EH (cell line): ENCODE results near the gene VEGFA.

Source experiments
- DNase-seq: peaks from one replicate; pipeline ENCODE4 v3.0.0-alpha.2; 2015; ENCODE audit warnings: low read depth

VEGFA gene

DNA sequence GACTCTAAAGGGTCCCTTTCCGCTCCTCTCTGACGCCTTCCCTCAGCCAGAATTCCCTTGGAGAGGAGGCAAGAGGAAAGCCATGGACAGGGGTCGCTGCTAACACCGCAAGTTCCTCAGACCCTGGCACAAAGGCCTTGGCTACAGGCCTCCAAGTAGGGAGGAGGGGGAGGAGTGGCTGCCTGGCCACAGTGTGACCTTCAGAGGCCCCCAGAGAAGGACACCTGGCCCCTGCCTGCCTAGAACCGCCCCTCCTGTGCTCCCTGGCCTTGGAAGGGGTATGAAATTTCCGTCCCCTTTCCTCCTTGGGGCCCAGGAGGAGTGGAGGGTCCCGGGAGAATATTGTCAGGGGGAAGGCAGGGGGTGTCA is 2.7 kb downstream of the VEGFA start:
- DNase-seq: peak; percentile 34

DNA sequence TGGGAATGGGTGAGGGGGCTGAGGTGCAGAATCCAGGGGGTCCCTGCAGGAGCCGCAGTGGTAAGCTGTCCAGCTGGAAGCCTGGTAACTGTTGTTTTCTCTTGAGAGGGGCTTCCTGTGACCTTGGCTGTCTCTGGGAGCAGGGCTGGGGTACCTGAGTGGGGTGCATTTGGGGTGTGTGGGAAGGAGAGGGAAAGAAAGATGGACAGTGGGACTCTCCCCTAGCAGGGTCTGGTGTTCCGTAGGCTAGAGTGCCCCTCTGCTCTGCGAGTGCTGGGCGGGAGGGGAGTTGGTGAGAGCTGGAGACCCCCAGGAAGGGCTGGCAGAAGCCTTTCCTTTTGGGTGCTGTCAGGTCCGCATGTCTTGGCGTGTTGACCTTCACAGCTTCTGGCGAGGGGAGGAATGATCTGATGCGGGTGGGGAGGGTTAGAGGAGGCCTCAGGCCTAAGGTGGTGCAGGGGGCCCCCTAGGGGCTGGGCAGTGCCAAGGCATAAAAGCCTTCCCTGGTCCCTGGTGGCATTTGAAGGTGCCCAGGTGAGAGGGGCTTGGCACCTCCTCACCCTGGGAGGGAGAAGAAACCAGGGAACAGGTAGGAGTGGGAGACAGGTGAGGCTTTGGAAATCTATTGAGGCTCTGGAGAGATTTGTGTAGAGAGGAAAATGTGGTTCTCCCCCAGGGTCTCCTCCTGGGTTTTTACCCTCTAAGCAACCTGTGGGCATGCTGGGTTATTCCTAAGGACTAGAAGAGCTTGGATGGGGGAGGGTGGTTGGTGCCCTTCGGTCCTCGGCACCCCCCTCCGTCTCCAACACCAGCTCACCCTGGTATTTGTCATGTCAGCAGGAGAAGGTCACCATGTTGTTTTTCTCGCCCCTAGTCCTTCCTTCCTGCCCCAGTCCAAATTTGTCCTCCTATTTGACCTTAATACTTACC is 3.3 kb downstream of the VEGFA start:
- peak; percentile 61 for DNase-seq

DNA sequence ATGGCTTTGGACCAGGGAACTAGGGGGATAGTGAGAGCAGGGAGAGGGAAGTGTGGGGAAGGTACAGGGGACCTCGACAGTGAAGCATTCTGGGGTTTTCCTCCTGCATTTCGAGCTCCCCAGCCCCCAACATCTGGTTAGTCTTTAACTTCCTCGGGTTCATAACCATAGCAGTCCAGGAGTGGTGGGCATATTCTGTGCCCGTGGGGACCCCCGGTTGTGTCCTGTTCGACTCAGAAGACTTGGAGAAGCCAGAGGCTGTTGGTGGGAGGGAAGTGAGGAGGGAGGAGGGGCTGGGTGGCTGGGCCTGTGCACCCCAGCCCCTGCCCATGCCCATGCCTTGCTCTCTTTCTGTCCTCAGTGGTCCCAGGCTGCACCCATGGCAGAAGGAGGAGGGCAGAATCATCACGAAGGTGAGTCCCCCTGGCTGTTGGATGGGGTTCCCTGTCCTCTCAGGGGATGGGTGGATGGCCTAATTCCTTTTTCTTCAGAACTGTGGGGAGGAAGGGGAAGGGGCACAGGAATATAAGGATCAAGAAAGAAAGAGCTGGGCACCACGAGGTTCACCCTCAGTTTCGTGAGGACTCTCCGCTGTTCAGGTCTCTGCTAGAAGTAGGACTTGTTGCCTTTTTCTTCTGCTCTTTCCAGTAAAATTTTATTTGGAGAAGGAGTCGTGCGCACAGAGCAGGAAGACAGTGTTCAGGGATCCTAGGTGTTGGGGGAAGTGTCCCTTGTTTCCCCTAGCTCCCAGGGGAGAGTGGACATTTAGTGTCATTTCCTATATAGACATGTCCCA is 4.2 kb downstream of the VEGFA start:
- no peak for DNase-seq

DNA sequence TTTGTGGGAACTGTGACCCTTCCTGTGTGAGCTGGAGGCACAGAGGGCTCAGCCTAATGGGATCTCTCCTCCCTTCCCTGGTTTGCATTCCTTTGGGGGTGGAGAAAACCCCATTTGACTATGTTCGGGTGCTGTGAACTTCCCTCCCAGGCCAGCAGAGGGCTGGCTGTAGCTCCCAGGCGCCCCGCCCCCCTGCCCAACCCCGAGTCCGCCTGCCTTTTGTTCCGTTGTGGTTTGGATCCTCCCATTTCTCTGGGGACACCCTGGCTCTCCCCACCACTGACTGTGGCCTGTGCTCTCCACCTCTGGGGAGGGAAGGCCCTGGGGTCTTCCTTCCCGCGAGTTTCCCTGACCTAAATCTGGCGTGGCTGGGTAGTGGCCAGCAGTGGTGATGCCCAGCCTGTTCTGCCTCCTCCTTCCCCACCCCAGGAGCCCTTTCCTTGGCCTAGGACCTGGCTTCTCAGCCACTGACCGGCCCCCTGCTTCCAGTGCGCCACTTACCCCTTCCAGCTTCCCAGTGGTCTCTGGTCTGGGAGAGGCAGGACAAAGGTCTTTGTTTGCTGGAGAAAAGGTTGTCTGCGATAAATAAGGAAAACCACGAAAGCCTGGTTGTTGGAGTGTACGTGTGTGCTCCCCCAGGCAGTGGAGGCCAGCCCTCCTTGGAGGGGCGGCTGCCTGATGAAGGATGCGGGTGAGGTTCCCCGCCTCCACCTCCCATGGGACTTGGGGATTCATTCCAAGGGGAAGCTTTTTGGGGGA is 4.9 kb downstream of the VEGFA start:
- DNase-seq: peak; percentile 83

DNA sequence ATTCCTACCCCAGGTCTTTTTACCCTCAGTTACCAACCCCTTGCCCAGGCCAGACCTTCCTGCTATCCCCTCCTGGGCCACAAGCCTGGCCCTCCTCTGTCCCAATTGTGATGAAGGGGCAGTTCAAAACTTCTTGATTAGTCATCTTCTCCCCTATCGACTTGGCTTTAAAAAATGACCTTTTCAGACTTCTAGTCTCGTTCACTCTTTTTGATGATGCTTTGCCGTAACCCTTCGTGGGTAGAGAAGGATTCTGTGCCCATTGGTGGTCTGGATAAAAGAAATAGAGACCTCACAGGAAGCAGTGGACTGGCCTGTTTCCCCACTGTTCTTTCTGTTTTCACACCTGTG is 5.5 kb downstream of the VEGFA start:
- no peak for DNase-seq

DNA sequence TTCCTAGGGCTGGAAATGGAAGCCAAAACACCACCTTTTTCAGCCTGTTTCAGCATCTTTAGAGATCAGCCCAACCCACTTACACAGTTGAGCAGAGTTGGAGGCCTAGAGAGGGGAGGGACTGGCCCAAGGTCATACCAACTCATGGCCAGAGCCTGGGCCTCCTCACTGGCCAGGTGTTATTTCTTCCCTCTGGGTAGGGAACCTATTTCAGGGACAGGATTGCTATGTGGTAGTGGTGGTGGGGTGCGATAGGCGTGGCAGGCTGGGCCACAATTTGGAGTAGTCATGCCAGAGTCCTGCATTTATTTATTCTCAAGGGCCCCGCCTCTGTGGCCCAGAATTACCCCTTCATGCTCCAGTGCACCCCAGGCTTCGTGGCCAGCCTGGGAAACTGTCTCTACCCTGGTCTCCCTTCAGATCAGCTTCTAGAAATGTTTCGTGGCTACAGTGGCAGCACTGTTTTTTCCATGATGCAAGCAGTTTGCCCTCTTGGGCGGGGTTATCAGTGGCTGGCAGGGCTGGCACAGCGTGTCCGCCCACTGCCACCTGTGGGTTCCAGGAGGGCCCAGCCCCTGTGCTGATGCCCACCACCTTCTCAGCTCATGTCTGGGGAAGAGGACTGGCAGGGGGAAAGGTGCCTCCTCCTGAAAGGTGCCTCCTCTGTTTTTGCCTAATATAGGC is 6.2 kb downstream of the VEGFA start:
- no peak for DNase-seq

DNA sequence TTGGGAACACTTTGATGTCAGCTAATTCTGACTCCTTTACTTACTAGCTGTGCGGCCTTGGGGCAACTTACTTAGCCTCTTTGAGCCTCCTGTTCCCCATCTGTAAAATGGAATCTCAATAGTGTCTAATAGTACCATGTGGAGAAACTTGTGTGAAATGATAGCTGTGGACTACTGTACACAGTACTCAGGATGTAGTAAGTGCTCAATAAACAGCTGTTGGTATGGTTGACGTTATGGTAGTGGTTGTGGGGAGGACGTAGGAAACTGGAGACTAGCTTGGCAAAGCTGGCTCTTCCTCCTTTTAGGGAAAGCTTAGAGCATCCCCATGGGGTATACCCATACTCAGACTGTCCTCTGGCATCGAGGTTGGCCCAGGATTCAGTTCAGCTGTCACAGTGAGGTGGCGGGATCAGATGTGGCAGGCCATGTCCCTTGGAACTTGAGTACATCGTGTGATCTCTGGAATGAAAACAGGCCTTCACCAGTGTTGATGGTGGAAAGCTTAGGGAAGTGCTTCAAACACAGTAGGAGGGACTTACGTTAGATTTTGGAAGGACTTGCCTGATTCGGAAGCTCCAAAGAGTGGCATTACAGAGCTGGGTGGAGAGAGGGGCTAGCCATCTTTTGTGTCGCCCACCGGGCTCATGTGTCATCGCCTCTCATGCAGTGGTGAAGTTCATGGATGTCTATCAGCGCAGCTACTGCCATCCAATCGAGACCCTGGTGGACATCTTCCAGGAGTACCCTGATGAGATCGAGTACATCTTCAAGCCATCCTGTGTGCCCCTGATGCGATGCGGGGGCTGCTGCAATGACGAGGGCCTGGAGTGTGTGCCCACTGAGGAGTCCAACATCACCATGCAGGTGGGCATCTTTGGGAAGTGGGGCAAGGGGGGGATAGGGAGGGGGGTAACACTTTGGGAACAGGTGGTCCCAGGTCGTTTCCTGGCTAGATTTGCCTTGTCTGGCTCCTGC is 7.1 kb downstream of the VEGFA start:
- DNase-seq: no peak

DNA sequence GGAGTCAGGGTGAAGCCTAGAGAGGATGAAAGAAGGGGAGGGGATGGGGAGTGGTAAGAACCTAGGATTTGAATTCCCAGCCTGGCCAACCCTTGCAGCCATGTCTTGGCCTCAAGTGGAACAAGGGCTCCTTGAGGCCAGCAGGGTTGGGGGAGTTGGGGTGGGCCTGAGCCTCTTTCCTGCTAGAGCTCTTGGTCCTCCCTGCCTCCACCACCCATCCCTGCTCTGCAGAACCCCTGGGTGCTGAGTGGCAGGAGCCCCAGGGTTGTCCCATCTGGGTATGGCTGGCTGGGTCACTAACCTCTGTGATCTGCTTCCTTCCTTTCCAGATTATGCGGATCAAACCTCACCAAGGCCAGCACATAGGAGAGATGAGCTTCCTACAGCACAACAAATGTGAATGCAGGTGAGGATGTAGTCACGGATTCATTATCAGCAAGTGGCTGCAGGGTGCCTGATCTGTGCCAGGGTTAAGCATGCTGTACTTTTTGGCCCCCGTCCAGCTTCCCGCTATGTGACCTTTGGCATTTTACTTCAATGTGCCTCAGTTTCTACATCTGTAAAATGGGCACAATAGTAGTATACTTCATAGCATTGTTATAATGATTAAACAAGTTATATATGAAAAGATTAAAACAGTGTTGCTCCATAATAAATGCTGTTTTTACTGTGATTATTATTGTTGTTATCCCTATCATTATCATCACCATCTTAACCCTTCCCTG is 8.3 kb downstream of the VEGFA start:
- no peak for DNase-seq

DNA sequence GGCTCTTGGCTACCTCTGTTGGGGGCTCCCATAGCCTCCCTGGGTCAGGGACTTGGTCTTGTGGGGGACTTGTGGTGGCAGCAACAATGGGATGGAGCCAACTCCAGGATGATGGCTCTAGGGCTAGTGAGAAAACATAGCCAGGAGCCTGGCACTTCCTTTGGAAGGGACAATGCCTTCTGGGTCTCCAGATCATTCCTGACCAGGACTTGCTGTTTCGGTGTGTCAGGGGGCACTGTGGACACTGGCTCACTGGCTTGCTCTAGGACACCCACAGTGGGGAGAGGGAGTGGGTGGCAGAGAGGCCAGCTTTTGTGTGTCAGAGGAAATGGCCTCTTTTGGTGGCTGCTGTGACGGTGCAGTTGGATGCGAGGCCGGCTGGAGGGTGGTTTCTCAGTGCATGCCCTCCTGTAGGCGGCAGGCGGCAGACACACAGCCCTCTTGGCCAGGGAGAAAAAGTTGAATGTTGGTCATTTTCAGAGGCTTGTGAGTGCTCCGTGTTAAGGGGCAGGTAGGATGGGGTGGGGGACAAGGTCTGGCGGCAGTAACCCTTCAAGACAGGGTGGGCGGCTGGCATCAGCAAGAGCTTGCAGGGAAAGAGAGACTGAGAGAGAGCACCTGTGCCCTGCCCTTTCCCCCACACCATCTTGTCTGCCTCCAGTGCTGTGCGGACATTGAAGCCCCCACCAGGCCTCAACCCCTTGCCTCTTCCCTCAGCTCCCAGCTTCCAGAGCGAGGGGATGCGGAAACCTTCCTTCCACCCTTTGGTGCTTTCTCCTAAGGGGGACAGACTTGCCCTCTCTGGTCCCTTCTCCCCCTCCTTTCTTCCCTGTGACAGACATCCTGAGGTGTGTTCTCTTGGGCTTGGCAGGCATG is 9.2 kb downstream of the VEGFA start:
- DNase-seq: no peak

DNA sequence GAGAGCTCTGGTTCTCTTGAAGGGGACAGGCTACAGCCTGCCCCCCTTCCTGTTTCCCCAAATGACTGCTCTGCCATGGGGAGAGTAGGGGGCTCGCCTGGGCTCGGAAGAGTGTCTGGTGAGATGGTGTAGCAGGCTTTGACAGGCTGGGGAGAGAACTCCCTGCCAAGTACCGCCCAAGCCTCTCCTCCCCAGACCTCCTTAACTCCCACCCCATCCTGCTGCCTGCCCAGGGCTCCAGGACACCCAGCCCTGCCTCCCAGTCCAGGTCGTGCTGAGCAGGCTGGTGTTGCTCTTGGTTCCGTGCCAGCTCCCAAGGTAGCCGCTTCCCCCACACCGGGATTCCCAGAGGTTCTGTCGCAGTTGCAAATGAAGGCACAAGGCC is 9.8 kb downstream of the VEGFA start:
- no peak for DNase-seq

DNA sequence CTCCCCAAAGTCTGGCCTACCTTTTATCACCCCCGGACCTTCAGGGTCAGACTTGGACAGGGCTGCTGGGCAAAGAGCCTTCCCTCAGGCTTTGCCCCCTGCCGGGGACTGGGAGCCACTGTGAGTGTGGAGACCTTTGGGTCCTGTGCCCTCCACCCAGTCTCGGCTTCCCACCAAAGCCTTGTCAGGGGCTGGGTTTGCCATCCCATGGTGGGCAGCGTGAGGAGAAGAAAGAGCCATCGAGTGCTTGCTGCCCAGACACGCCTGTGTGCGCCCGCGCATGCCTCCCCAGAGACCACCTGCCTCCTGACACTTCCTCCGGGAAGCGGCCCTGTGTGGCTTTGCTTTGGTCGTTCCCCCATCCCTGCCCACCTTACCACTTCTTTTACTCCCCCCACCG is 10.3 kb downstream of the VEGFA start:
- no peak for DNase-seq

DNA sequence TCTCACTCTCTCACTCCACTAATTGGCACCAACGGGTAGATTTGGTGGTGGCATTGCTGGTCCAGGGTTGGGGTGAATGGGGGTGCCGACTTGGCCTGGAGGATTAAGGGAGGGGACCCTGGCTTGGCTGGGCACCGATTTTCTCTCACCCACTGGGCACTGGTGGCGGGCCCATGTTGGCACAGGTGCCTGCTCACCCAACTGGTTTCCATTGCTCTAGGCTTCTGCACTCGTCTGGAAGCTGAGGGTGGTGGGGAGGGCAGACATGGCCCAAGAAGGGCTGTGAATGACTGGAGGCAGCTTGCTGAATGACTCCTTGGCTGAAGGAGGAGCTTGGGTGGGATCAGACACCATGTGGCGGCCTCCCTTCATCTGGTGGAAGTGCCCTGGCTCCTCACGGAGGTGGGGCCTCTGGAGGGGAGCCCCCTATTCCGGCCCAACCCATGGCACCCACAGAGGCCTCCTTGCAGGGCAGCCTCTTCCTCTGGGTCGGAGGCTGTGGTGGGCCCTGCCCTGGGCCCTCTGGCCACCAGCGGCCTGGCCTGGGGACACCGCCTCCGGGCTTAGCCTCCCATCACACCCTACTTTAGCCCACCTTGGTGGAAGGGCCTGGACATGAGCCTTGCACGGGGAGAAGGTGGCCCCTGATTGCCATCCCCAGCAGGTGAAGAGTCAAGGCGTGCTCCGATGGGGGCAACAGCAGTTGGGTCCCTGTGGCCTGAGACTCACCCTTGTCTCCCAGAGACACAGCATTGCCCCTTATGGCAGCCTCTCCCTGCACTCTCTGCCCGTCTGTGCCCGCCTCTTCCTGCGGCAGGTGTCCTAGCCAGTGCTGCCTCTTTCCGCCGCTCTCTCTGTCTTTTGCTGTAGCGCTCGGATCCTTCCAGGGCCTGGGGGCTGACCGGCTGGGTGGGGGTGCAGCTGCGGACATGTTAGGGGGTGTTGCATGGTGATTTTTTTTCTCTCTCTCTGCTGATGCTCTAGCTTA is 11.2 kb downstream of the VEGFA start:
- no peak for DNase-seq

DNA sequence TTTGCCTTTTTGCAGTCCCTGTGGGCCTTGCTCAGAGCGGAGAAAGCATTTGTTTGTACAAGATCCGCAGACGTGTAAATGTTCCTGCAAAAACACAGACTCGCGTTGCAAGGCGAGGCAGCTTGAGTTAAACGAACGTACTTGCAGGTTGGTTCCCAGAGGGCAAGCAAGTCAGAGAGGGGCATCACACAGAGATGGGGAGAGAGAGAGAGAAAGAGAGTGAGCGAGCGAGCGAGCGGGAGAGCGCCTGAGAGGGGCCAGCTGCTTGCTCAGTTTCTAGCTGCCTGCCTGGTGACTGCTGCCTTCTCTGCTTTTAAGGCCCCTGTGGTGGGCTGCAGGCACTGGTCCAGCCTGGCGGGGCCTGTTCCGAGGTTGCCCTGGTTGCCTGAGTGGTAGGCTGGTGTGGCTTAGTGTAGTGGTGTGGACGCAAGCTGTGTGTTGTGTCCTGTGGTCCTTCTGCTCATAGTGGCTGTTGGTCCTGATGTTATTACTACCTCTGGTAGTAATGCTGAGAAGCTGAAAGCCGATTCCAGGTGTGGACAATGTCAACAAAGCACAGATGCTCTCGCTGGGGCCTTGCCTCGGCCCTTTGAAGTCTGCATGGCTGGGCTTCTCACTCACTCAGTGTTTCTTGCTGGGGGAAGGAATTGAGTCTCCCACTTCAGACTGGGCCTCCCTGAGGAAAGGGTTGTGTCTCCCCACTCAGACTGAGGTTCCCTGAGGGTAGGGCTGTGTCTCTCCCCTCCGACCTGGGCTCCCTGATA is 12.1 kb downstream of the VEGFA start:
- DNase-seq: no peak

DNA sequence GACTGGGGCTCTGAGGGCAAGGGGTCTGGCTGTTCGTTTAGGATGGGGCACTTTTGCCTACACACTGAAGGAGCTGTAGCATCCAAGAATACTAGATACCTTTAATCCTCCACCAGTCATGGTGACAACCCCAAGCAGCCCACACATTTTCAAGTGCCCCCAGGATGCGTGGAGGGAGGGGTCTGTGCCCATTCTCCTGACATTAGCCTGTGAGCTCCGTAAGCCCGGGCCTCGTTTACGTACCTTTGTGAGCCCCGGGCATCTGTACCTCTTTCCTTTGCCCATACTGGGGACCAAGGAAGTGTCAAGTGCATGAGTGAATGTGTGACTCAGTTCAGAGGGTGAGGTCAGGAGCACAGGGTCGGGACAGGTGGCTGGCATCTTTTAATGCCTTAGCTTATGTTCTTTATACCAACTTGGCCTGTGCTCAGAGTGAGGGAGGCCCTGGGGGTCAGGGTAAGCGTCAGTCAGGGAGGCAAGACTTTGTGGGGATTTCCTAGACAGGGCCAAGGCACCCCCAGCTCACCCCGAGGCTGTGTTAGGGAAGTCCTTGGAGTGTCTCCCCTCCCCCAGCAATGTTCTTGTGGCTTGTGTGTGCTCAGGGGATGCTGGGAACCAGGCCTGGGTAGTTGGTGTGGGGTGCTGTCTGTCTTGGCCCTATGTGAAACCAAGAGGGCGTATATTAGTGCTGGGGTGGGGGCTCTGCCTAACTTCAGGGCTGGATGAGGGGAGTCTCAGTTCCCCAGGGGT is 12.9 kb downstream of the VEGFA start:
- no peak for DNase-seq

DNA sequence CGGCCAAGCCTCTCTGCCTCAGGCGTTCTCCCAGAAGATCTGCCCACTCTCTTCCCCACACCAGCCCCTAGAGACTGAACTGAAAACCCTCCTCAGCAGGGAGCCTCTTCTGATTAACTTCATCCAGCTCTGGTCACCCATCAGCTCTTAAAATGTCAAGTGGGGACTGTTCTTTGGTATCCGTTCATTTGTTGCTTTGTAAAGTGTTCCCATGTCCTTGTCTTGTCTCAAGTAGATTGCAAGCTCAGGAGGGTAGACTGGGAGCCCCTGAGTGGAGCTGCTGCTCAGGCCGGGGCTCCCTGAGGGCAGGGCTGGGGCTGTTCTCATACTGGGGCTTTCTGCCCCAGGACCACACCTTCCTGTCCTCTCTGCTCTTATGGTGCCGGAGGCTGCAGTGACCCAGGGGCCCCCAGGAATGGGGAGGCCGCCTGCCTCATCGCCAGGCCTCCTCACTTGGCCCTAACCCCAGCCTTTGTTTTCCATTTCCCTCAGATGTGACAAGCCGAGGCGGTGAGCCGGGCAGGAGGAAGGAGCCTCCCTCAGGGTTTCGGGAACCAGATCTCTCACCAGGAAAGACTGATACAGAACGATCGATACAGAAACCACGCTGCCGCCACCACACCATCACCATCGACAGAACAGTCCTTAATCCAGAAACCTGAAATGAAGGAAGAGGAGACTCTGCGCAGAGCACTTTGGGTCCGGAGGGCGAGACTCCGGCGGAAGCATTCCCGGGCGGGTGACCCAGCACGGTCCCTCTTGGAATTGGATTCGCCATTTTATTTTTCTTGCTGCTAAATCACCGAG is 14.2 kb downstream of the VEGFA start:
- no peak for DNase-seq
